Activated T-helper 9 cell treated with anti-CD3 and anti-CD28 coated beads, Interleukin-2, amount 50 U/mL, for 16 hours (primary cell): Measurements from ENCODE around the gene PTPRD.

Source experiments
- DNase-seq: peaks from one replicate; pipeline ENCODE4 v3.0.0-alpha.2; 2020; ENCODE audit warnings: low read depth

Gene PTPRD

DNA sequence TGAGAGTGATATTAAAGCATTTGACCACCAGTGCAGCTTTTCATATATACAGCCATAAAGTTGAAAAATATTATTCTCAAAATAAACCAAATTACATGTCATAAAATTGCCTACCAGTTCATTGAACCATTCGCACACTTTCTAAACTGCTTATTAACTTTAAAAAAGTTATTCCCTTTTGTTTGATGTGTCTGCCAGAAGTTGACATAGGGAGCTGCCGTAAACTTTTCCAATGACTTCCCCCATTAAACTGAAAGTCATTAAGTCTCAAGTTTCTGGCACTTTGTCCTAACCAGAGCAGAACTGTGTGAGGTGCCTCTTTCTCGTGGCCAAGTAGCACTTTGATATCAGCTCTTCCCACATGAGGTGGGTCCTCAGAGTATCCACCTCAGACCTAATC is 2231.2 kb downstream of the PTPRD start:
- DNase-seq, result no peak

GRCh38 chr9:8374471-8374870 is 2238.3 kb downstream of the PTPRD start:
- DNase-seq, result no peak

DNA sequence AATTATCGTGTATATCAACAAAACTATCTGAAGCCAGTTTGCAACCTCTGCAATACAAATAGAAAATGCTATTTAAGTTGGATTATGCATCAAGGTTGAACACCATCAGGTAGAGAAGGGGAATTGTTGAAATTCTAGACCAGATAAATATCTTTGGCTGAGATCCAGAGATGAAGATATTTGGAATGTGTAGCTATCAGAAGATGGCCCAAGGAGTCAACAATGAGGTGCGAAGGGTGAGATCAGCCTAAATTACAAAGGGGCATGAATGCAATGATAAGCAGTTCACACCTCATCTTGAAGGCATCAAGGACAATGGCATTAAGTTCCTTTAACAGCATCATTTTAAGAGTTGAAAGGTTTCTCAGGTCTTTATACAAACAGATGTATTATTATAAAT is 2241.1 kb downstream of the PTPRD start:
- DNase-seq, result no peak

- DNase-seq, result no peak
Observed at GRCh38 chr9:8366161-8366926, 2246.5 kb downstream of the PTPRD start.

DNA sequence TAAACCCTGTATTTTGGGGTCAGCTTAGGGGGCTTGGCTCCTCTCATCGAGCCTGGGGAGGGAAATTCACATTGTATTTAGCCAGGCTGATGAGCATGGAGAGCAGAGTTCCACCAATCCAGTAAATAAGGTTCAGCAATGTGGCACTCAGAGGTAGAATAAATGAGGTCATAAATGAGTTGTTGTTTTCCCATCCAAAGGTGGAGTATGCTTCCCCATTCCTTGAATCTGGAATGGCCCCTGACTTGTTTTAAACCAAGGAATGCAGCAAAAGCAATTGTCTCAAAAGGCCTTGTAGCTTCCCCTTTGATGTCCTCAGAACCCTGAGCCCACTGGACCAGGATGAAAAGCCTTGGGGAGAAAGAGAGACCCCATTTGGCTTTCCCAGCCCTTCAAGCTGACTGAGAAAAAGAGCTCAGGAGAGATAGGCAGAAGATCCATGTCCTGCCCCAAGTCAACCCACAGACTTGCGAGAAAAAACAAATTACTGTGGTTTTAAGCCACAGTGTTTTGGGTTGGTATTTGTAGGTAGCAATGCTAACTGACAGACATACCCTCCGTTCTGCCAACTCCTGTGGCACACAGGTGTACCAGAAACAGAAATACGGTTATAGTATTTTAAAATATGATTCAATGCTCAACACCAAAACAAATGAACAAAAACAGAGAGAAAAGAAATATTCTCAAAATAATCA is 2247.2 kb downstream of the PTPRD start:
- DNase-seq, result no peak

DNA sequence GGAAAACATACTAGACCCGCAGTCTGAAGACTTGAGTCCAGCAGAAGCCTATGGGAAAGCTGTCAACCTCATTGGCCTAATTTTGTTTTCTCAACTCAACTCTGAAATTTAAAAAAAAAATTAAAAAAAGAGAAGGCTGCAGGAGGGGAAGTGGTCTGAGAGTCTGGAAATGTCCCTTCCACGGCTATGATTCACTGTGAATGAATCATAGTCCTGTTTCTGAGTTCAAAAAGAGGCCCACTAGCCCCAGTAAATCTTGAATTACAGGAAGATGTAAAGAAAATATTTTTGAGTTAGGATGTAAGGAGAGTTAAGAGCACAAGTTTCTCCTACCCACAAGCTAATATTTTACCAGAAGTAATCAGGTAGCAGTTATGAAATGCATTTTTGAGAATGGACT is 2247.8 kb downstream of the PTPRD start:
- DNase-seq, result no peak

DNA sequence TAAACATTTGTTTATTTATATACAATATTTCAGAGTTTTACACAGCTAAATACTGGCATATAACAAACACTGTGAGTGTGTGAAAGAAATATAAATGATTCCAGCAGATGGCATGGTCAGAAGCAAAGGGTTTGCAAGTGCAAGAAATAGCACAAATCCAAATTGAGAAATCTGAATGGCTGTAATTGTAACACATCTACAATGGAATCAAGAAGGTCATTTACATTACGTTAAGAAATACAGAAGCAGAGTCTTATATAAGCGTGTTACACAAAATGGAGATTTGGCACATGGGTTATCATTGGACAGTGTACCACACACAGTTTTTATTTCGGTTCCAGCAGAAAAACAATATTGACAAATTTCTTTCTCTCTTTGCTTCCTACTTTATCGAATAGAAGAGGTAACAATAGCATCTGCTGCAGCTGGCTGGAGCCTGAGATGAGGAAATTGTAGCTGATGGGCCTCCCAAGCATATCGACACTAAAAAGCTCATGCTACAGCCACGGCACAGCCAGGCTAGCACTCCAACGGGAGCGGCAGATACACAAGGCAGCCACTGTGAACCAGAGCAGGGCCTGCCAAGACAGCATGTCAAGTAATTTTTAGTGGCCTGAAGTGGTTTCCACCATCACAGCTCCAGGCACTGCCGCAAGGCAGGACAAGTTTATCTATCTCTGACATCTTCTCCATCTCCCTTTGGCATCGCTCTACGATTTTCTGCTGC is 2248.6 kb downstream of the PTPRD start:
- no peak for DNase-seq

DNA sequence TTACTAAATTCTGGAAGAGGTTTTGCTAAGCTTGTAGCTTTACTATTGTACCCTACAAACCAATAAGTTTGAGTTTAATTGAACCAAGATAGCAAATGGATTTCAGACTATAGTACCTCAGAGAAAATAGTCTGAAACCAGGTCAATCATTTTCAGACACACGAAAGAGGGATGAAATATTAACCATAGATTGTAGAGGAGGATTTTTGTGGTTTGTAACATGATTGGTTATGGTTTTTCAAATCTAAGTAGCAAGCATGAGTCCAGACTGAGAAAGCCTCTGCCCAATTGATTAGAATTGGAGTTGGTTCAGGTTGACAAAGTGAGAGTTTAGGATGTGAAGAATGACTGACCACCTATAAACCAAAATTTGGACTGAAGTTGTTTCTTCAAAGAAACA is 2250.6 kb downstream of the PTPRD start:
- DNase-seq, result no peak

DNA sequence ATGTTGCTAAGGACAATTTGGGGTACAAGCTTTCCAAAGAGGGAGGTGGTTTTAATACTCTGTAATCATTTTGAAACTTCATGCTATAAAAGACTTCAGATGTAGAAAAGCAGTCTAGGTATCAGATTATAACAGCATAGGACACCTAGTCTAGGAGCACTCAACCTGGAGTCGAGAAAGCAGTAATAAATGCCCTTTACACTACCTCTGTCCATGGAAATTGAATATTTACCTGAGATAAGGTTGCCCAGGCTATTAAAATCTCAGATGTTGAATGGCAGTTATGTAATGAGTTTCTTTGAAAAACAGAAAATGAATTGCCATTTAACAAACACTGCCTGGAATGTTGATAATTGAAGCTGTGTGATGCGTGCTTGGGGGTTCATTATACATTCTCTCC is 2251.4 kb downstream of the PTPRD start:
- DNase-seq, result no peak

- no peak for DNase-seq
Observed at GRCh38 chr9:8356406-8356805, 2256.4 kb downstream of the PTPRD start.

GRCh38 chr9:8351436-8351835 is 2261.4 kb downstream of the PTPRD start:
- no peak for DNase-seq

GRCh38 chr9:8349901-8350300 is 2262.9 kb downstream of the PTPRD start:
- DNase-seq, result no peak

GRCh38 chr9:8349376-8349775 is 2263.4 kb downstream of the PTPRD start:
- DNase-seq, result no peak

DNA sequence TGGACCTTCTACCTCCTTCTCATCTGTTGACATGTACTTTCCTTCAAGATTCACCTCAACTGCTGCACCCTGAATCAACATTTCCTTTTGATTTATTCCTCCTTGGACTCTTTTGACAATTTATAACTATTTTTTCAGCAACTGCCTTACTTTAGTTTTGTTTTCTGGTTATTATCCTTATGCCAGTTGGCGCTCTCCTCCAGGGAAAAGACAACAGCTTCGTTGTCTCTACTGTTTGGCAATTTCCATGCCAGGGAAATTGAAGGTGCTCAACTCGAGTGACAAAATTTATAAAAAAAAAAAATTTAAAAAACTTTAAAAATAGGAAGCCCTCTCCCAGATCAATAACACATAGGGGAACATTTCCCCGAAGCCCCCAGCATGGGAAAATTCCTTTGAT is 2264.0 kb downstream of the PTPRD start:
- DNase-seq, result no peak

DNA sequence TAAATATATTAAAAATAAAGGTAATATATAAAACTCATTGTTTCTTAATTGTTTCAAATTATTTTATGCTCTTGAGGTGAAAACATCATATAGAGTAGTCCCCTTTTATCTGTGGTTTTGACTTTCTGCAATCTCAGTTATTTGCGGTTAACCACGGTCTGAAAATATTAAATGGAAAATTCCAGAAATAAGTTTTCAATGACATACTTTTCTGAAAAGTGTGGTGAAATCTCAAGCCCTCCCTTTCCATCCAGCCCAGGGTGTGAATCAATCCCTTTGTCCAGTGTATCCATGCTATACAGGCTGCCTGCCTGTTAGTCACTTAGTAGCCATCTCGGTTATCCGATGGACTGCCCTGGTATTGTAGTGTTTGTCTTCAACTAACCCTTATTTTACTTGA is 2266.5 kb downstream of the PTPRD start:
- no peak for DNase-seq

DNA sequence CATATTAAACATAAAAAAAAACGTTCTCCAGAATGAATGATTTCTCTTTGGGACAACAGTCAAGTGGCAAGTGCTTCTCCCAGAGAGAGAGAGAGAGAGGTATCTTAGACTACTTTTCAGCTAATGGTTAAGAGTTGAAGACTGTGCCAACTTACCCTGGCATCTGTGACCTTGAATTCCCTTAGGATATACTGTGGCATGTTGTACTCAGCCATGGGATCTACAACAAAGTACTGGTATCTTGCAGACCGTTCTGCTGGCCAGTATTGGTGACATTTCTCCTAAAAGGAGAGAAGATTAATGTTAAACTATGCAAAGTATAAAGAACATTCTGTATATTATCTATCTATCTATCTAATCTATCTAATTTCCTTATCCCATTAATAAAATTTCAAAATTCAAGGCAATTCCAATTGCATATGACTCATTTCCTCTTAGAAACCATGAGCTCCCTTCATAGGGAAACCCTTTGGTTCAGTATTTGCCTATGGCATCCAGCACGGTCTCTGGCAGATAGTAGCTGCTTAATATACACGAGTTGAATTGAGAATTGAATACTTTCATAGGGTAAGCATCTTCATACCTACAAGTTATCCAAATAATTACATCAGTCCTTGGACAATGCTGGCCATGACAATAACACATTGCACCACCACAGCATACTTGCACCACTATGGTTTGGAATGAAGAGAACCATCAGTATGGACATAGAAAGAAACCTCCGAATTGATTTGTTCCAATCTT is 2273.9 kb downstream of the PTPRD start:
- no peak for DNase-seq

DNA sequence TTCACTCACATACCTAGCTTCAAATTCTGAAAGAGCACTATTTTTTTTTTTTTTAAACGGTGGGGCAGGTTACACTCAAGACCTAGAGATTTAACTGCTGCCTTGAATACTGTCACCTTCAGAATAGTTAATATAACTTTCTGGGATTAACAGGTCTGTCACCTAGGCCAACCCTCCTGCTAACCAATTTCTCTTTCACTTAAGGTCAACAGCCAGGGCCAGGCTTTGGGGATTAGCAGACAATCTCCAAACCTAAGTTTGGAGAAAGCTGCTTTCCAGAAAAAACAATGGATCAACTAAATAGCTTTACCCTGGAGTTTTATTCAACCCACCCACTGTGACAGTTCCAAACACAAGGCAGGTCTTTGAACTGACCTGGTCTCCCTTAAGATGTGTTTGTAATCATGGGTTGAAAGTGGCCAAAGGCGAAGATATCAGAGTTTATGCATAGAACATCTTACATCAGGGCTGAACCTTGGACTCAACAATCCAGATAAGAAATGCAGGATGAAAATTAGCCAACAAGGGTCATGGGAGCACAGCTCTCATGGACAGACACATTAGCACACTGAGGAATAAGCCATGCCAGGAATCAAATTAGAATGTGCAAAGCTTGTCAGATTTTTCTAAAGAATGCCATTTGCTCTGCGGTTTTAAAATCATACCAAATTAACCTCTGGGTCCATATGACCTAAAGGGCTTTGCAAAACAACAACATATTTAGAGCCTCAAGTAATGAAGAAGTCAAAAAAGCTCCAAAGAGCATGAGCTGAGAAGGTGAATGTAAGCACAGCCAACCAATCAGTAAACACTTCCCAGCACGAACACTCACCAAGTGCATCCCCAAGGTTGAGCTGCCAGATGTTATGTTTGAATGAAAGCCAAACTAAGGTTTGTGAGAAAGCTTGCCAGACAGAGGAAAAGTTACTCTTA is 2274.7 kb downstream of the PTPRD start:
- DNase-seq, result no peak

DNA sequence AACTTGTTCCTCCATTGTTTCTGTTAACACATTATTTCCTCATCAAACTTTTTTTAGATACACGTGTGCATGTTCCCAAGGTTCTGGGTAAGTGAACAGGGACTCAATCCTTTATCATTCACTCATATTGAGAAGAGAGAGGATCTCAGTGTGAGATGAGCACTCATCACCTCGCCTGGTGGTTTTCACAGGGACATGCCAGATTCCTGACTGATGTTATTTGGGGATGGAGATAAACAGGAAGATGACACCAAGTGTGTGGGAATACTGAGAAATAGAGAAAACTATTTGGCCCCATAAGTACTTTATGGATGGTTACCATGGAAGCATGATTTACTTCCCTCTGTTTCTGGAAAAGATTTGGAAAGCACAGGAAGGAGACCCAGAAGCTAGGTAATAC is 2279.9 kb downstream of the PTPRD start:
- DNase-seq, result no peak

DNA sequence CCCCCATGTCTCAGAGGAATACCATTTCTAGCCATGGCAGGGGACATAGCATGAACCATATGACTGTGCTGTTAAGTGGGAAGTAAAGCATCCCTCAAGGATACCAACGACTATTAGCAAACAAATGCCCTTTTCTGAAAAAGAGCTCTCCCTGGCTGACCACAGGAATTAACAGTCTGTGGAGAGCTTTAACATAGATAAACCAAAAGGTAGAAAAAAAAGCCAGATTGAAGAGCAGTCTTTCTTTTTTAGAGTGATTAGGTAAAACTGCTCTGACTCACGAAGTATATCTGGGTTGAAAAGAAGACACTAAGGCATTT is 2280.5 kb downstream of the PTPRD start:
- DNase-seq, result no peak

DNA sequence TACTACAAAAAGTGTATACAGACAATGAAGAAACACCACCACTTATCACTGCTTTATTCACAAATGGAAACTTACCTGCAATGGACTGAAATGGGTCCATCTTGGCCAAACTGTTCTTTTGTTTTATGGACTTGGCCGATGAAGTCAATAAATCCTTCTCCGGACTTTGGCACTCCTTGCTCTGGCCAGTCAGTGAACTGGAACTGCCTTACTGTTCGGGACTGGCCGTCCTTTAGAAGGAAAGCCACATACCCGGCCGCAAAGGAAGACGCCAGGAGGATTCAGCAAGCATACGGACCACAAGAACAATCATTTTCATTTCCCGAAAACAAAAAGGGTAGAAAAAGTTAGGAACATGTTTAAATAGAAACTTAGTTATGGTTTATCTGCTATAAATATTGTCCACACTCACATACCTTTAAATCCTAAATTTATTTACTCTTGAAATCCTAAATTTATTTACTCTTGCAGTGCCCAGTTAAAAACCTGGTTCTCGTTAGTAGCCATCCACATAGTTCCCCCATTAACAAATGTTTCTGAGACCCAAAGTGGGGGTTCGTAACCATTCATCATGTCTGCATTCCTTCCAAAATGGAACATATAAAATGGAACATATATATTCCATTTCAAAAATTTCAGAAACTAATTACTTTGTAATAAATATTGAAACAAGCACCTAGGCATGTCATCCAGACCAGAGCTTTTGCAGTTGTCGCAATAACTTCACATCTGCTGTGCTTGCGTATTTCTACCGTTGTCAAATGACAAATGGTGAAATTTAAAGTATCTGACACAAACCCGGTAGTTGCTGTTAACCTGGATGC is 2281.1 kb downstream of the PTPRD start:
- no peak for DNase-seq
